H1 (cell line): ENCODE data around the gene PRDM15. TPM values are rescaled to one million over a fixed set of nuclear protein-coding genes. Genes with fewer than 3 reads are reported as not detected.

Source experiments
- CEBPB ChIP-seq: IDR thresholded peaks from 2 replicates; pipeline ENCODE4 v1.6.1; 2012; ENCODE audit warnings: low read depth, low read length
- CHD1 ChIP-seq: IDR thresholded peaks from 2 replicates; pipeline ENCODE4 v1.6.1; 2012; ENCODE audit warnings: low read depth, low read length, improper control_type of control experiment
- EP300 ChIP-seq, 2 experiments: IDR thresholded peaks; 1 replicate in 1 of 2; 2 replicates in 1 of 2; pipeline ENCODE4 v1.6.1; 2011 to 2012; ENCODE audit warnings: low read depth in 2 of 2, low read length in 2 of 2, mild to moderate bottlenecking in 2 of 2, borderline replicate concordance in 1 of 2, inconsistent platforms in 1 of 2, moderate library complexity in 1 of 2
- JUN ChIP-seq: IDR thresholded peaks from 2 replicates; pipeline ENCODE4 v1.6.1; 2011; ENCODE audit warnings: low read depth, mild to moderate bottlenecking, improper control_type of control experiment, low read length
- KDM4A ChIP-seq: IDR thresholded peaks from one replicate; pipeline ENCODE4 v1.7.1; 2012; ENCODE audit warnings: low read depth, mild to moderate bottlenecking, moderate library complexity, low read length, inconsistent platforms; ENCODE audit not compliant: severe bottlenecking
- RAD21 ChIP-seq, 2 experiments: IDR thresholded peaks in 1 of 2; conservative IDR thresholded peaks in 1 of 2; 2 replicates each; pipeline ENCODE4 v1.6.1; 2011; ENCODE audit warnings: low read depth in 2 of 2, low read length in 2 of 2, improper control_type of control experiment in 1 of 2, inconsistent platforms in 1 of 2, mild to moderate bottlenecking in 1 of 2, moderate library complexity in 1 of 2
- RXRA ChIP-seq: IDR thresholded peaks from 2 replicates; pipeline ENCODE4 v1.6.1; 2011; ENCODE audit warnings: low read depth, mild to moderate bottlenecking, low read length, moderate library complexity; ENCODE audit not compliant: insufficient read depth
- SIN3A ChIP-seq, 2 experiments: IDR thresholded peaks in 1 of 2; conservative IDR thresholded peaks in 1 of 2; 2 replicates each; pipeline ENCODE4 v1.6.1; 2011 to 2012; ENCODE audit warnings: low read length in 2 of 2, improper control_type of control experiment in 1 of 2, low read depth in 1 of 2, mild to moderate bottlenecking in 1 of 2
- YY1 ChIP-seq: IDR thresholded peaks from 2 replicates; pipeline ENCODE4 v1.6.1; 2011; ENCODE audit warnings: low read depth, mild to moderate bottlenecking, low read length
- polyA plus RNA-seq, 7 experiments: library from polyadenylated mRNA; depleted of rRNA in 3 of 7; stranded (reverse) in 5 of 7; unstranded in 2 of 7; fragments of >200 nt in 5 of 7; fragments of 200-250 nt in 2 of 7; gene quantifications; 1 replicate in 5 of 7; 2 replicates in 1 of 7; 4 replicates in 1 of 7; pipeline versions ENCODE4 v1.2.1 to v1.2.3, GENCODE V29; 2011 to 2013; ENCODE audit warnings: missing spikeins in 2 of 7, mixed read lengths in 2 of 7
- total RNA-seq: library from RNA; stranded (reverse); fragmentation: NEBNext Ultra II Directional; extraction: Animal tissue kit (Norgen Biotek cat#: 25700); gene quantifications from 2 replicates; pipeline ENCODE4 v1.2.1, GENCODE V29; 2021
- TF ChIP-seq, protein P1 (sequence below): fragments of 300-600 bp; sonication (generic); IDR thresholded peaks from 2 replicates; pipeline ENCODE4 v1.7.1; 2012; ENCODE audit warnings: low read length, moderate library complexity, mild to moderate bottlenecking, inconsistent platforms; ENCODE audit not compliant: insufficient replicate concordance

PRDM15 gene
- total and polyA plus RNA-seq, 2 of the 8 experiments (the other 6 are each of a cell fraction or from before 2014, with no cell fraction given) = 9.7 to 10.5 TPM

DNA sequence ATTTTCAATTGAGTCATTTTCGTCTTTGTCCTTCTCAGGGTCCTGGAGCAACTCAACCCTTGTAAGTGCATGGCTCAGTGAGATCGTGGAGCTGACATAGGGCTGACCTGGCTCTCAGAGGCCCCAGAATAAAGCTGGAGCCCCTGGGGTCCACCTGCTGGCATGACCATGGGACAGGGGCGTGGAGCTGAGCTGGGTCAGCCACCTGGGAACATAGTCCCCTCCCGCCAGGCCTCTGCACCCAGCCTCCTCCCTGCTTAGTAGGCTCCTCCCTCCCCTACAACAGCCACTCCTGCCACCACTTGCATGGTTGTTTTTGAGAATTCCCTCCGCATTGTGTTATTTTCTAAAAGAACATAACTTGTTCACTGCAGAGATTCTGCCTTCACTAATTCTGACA is 109.2 kb downstream of the PRDM15 start (continued):
- TF ChIP-seq RAD21 (IDR thresholded peaks at IDR 0.05 in 1 of 2, conservative IDR thresholded peaks at IDR 0.05 in 1 of 2; ENCODE audit: low read depth in 2 of 2, low read length in 2 of 2) (no peak), CEBPB (no peak), JUN (no peak), KDM4A (no peak), EP300 (IDR thresholded peaks at IDR 0.05; ENCODE audit: borderline replicate concordance in 1 of 2, low read depth in 2 of 2, low read length in 2 of 2) (no peak), RXRA (no peak), YY1 (no peak), SIN3A (conservative IDR thresholded peaks at IDR 0.05 in 1 of 2, IDR thresholded peaks at IDR 0.05 in 1 of 2; ENCODE audit: low read depth in 1 of 2, low read length in 2 of 2) (no peak), CHD1 (no peak)
- TF ChIP-seq, protein P1, sequence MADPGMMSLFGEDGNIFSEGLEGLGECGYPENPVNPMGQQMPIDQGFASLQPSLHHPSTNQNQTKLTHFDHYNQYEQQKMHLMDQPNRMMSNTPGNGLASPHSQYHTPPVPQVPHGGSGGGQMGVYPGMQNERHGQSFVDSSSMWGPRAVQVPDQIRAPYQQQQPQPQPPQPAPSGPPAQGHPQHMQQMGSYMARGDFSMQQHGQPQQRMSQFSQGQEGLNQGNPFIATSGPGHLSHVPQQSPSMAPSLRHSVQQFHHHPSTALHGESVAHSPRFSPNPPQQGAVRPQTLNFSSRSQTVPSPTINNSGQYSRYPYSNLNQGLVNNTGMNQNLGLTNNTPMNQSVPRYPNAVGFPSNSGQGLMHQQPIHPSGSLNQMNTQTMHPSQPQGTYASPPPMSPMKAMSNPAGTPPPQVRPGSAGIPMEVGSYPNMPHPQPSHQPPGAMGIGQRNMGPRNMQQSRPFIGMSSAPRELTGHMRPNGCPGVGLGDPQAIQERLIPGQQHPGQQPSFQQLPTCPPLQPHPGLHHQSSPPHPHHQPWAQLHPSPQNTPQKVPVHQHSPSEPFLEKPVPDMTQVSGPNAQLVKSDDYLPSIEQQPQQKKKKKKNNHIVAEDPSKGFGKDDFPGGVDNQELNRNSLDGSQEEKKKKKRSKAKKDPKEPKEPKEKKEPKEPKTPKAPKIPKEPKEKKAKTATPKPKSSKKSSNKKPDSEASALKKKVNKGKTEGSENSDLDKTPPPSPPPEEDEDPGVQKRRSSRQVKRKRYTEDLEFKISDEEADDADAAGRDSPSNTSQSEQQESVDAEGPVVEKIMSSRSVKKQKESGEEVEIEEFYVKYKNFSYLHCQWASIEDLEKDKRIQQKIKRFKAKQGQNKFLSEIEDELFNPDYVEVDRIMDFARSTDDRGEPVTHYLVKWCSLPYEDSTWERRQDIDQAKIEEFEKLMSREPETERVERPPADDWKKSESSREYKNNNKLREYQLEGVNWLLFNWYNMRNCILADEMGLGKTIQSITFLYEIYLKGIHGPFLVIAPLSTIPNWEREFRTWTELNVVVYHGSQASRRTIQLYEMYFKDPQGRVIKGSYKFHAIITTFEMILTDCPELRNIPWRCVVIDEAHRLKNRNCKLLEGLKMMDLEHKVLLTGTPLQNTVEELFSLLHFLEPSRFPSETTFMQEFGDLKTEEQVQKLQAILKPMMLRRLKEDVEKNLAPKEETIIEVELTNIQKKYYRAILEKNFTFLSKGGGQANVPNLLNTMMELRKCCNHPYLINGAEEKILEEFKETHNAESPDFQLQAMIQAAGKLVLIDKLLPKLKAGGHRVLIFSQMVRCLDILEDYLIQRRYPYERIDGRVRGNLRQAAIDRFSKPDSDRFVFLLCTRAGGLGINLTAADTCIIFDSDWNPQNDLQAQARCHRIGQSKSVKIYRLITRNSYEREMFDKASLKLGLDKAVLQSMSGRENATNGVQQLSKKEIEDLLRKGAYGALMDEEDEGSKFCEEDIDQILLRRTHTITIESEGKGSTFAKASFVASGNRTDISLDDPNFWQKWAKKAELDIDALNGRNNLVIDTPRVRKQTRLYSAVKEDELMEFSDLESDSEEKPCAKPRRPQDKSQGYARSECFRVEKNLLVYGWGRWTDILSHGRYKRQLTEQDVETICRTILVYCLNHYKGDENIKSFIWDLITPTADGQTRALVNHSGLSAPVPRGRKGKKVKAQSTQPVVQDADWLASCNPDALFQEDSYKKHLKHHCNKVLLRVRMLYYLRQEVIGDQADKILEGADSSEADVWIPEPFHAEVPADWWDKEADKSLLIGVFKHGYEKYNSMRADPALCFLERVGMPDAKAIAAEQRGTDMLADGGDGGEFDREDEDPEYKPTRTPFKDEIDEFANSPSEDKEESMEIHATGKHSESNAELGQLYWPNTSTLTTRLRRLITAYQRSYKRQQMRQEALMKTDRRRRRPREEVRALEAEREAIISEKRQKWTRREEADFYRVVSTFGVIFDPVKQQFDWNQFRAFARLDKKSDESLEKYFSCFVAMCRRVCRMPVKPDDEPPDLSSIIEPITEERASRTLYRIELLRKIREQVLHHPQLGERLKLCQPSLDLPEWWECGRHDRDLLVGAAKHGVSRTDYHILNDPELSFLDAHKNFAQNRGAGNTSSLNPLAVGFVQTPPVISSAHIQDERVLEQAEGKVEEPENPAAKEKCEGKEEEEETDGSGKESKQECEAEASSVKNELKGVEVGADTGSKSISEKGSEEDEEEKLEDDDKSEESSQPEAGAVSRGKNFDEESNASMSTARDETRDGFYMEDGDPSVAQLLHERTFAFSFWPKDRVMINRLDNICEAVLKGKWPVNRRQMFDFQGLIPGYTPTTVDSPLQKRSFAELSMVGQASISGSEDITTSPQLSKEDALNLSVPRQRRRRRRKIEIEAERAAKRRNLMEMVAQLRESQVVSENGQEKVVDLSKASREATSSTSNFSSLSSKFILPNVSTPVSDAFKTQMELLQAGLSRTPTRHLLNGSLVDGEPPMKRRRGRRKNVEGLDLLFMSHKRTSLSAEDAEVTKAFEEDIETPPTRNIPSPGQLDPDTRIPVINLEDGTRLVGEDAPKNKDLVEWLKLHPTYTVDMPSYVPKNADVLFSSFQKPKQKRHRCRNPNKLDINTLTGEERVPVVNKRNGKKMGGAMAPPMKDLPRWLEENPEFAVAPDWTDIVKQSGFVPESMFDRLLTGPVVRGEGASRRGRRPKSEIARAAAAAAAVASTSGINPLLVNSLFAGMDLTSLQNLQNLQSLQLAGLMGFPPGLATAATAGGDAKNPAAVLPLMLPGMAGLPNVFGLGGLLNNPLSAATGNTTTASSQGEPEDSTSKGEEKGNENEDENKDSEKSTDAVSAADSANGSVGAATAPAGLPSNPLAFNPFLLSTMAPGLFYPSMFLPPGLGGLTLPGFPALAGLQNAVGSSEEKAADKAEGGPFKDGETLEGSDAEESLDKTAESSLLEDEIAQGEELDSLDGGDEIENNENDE = no peak
